Pancreas (tissue), 10 donors: Measurements from ENCODE around the gene DNAJB2. TPM values are rescaled to one million over a fixed set of nuclear protein-coding genes. Genes with fewer than 3 reads are reported as not detected.
"Not testable (repeated sequence)": the region's sequence is repeated elsewhere in the genome, so short reads cannot be mapped to it uniquely, and the experiment has no call there.

Experiments used
- ATAC-seq, 4 donors: fragments of 200-7000 bp; cut with Tn5 transposase; one replicate each; pipeline versions ENCODE4 v1.8.0 to v1.9.1; 2020; ENCODE audit warnings: mild to moderate bottlenecking in 4 of 4, moderate library complexity in 4 of 4
- DNase-seq, 6 donors: peaks; one replicate each; pipeline ENCODE4 v3.0.0-alpha.2; 2020
- FAIRE-seq: peaks from 2 replicates; lab custom pipeline; 2012; peaks lifted over from hg19 to GRCh38; lab: Jason Lieb, UNC
- H3K27ac ChIP-seq, 4 donors: fragments of 200-600 bp; sonication (generic); 1 replicate in 3 of 4; 2 replicates in 1 of 4; pipeline versions ENCODE4 v1.5.0 to v1.8.0; 2020
- H3K27me3 ChIP-seq, 4 donors: fragments of 200-600 bp; one replicate each; pipeline ENCODE4 v1.8.0; 2021
- H3K36me3 ChIP-seq, 3 donors: fragments of 200-600 bp; sonication (generic) in 1 of 3; one replicate each; pipeline versions ENCODE4 v1.5.0 to v1.8.0; 2020 to 2021
- H3K4me1 ChIP-seq, 3 donors: fragments of 200-600 bp; one replicate each; pipeline ENCODE4 v1.8.0; 2021
- H3K4me3 ChIP-seq, 4 donors: fragments of 200-600 bp; sonication (generic) in 2 of 4; one replicate each; pipeline versions ENCODE4 v1.5.0 to v1.8.0; 2020 to 2021
- H3K9me3 ChIP-seq, 4 donors: fragments of 200-600 bp; one replicate each; pipeline ENCODE4 v1.8.0; 2021
- CTCF ChIP-seq, 4 donors: fragments of 200-600 bp; sonication (generic) in 3 of 4; IDR thresholded peaks; one replicate each; pipeline versions ENCODE4 v1.5.0 to v1.8.0; 2021; ENCODE audit warnings: antibody characterized with exemption in 4 of 4
- WGBS, 2 donors: extraction: QIAGEN DNeasy Blood & Tissue Kit; methylation state at CpG; one replicate each; pipeline ENCODE4 v1.1.7; 2013; 5-methylcytosine and 5-hydroxymethylcytosine counted together
- intact Hi-C, 3 donors: fragments of 100-400 bp; cut with DNase I; formaldehyde crosslinking; loops; one replicate each; pipeline versions ENCODE4 v1.11.1 to v1.14.2; 2022
- polyA plus RNA-seq, 2 donors: library from polyadenylated mRNA; stranded (reverse); fragments of 200-250 nt; gene quantifications; one replicate each; pipeline ENCODE4 v1.2.3, GENCODE V29; 2013
- total RNA-seq, 6 donors: library from RNA; stranded (reverse); fragmentation: NEBNext Ultra II Directional in 4 of 6; extraction: Animal tissue kit (Norgen Biotek cat#: 25700) in 4 of 6; gene quantifications; one replicate each; pipeline versions ENCODE4 v1.2.1 to v1.2.4, GENCODE V29; 2021 to 2023
- donor health status: healthy with polysubstance abuse.
- donor health status: DM: no; HTN: no; CAD: no; lungs with moderate emphysema.
- donor health status: DM: no; HTN: no; CAD: no.
- donor health status: control.
- donor health status: control.
- donor health status: Bipolar disorder and iron deficiency.
- donor health status: DM: yes; HTN: yes; CAD: no.
- donor health status: DM: no; HTN: no; CAD: no.
- donor health status: DM: no; HTN: no; CAD: no.
- donor health status: DM: yes; HTN: yes; CAD: no.

The DNAJB2 gene
- total and polyA plus RNA-seq, 8 donors: 44.5 to 96.3 (median 63.0) TPM

GRCh38 chr2:219253753-219254589 lies 25.2 kb upstream of the DNAJB2 start, which contains the start of gene TUBA4A:
TSS of gene TUBA4A (minus strand) at chr2:219253918. CDS start at chr2:219253858, 60 bp downstream.
- DNase-seq: peak; percentile 85 to 95 (median 91)
- Histone ChIP-seq H3K4me3 (peak within 1 kb of the TSS; percentile 58 to 82 (median 64)), H3K36me3 (peaks cover 0 to 5% (median 0%) of the 10 kb centered on the region in 3 donors), H3K27me3 (no peaks in the 10 kb centered on the region), H3K9me3 (no peaks in the 10 kb centered on the region), H3K4me1 (peaks cover 18 to 42% (median 27%) of the 10 kb centered on the region in 3 donors), H3K27ac (peak within 1 kb of the TSS; percentile 73 to 89 (median 78))
- intact Hi-C loops: no loop called here
- TF ChIP-seq CTCF (IDR thresholded peaks at IDR 0.05): no peak
- WGBS, 2 donors: 0 to 1% methylated on average over 50 to 76 of the region's 76 CpGs
- FAIRE-seq: no peak
- ATAC-seq: peak; percentile 83 to 90 (median 86)

- Histone ChIP-seq H3K27ac (peak overlapping the region; percentile 73 to 89 (median 78)), H3K4me3 (peak overlapping the region; percentile 58 to 82 (median 64)), H3K27me3 (no peaks in the 10 kb centered on the region), H3K4me1 (peaks cover 10 to 35% (median 20%) of the 10 kb centered on the region in 3 donors), H3K9me3 (no peaks in the 10 kb centered on the region), H3K36me3 (peaks cover 0 to 5% (median 0%) of the 10 kb centered on the region in 3 donors)
- intact Hi-C loops: no loop called here
- ATAC-seq (peak; percentile 3 to 10 (median 8)), FAIRE-seq (no peak), DNase-seq (no peak)
- 24 to 27% methylated on average over 12 of the region's 12 CpGs for WGBS, 2 donors
- TF ChIP-seq CTCF (IDR thresholded peaks at IDR 0.05): no peak
Measured at GRCh38 chr2:219254590-219255201, 24.5 kb upstream of the DNAJB2 start.

DNA sequence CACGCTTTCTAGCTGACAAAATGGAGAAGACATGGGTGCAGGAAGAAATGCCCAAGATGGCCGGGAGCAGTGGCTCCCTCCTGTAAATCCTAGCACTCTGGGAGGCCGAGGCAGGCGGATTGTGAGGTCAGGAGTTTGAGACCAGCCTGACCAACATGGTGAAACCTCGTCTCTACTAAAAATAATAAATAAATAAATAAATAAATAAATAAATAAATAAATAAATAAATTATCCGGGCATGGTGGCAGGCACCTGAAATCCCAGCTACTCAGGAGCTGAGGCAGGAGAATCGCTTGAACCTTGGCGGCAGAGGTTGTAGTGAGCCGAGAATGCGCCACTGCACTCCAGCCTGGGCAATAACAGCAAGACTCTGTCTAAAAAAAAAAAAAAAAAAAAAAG lies 20.2 kb upstream of the DNAJB2 start:
- H3K27me3 ChIP-seq, H3K9me3 ChIP-seq, H3K27ac ChIP-seq, H3K4me3 ChIP-seq, H3K4me1 ChIP-seq, H3K36me3 ChIP-seq, intact Hi-C loops, ATAC-seq, FAIRE-seq, DNase-seq: not testable (repeated sequence)
- WGBS, 2 donors: 81 to 88% methylated on average over 10 of the region's 10 CpGs

GRCh38 chr2:219261024-219261855 lies 17.9 kb upstream of the DNAJB2 start:
- FAIRE-seq (no peak), DNase-seq (no peak), ATAC-seq (no peak)
- Histone ChIP-seq H3K27me3 (no peaks in the 10 kb centered on the region), H3K9me3 (no peaks in the 10 kb centered on the region), H3K4me1 (no peaks in the 10 kb centered on the region), H3K27ac (no peak overlapping the region), H3K4me3 (no peak overlapping the region), H3K36me3 (no peaks in the 10 kb centered on the region)
- intact Hi-C loops: no loop called here
- 64% methylated on average over 5 of the region's 5 CpGs for WGBS, 2 donors
- TF ChIP-seq CTCF (IDR thresholded peaks at IDR 0.05): no peak

DNA sequence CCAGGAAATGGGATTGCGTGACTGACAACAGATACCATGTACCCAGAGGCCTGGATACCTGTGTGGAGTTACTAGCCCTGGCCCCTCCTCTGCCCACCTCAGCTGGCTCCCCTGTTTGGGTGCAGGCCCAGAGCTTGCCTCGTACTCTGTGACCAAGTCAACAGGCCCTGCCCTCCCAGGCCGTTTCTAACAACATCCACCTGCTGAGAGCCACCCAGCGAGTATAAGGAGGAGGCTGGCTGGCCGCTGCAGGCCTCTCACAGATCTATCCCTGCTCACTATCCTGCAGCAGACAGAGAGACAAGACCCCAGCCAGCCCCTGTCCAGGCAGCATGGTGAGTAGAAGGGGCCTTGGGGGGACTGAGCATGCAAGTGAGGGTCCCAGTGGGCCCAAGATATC lies 12.9 kb upstream of the DNAJB2 start:
- intact Hi-C loops: no loop called here
- 76 to 78% methylated on average over 5 of the region's 5 CpGs for WGBS, 2 donors
- Histone ChIP-seq H3K4me3 (no peak overlapping the region), H3K36me3 (no peaks in the 10 kb centered on the region), H3K9me3 (no peaks in the 10 kb centered on the region), H3K27me3 (no peaks in the 10 kb centered on the region), H3K27ac (no peak overlapping the region), H3K4me1 (no peaks in the 10 kb centered on the region)
- TF ChIP-seq CTCF (IDR thresholded peaks at IDR 0.05): no peak
- no peak for DNase-seq
- ATAC-seq: no peak
- FAIRE-seq: no peak
